ENCODE results near the gene VILL. TPM values are rescaled to one million over a fixed set of nuclear protein-coding genes. Genes with fewer than 3 reads are reported as not detected.

The VILL gene
- total and polyA plus RNA-seq, 2 donors (not counting 3 experiments of a cell fraction or from before 2014, with no cell fraction given): 9.0 to 10.0 TPM

DNA sequence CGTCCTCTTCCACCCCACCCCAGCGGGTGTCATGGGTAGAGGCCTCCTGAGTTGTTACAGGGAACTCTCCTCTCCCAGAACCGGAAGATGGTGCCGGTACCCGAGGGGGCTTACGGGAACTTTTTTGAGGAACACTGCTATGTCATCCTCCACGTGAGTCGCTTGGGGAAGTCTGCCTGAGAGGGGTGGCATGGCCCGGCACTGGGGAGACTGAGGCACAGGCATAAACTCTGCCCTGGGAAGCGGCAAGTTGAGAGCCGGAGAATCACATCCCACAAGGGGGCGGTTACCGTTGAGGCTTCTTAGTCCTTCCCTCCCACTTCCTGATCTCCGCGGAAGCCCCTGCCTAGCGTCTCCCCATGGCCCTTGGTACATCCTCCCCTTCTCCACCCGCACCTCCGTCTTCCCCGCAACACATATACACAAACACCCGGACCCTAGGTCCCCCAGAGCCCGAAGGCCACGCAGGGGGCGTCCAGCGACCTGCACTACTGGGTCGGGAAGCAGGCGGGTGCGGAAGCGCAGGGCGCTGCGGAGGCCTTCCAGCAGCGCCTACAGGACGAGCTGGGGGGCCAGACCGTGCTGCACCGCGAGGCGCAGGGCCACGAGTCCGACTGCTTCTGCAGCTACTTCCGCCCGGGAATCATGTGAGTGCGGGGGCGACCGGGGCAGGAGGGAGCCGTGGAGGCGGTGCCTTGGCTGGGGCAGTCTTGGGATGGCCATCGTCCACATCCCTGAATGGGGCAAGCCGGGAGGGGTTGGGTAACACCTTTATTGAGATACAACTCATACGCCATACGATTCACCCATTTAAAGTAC lies 3.4 kb downstream of the VILL start:
- FAIRE-seq (peak; percentile 94), DNase-seq (ENCODE audit: low read depth, low spot score) (peak; percentile 76)
- peak overlapping the region; percentile 94 for H2AFZ ChIP-seq (ENCODE audit: low read depth, low read length)
- CTCF ChIA-PET: interaction anchor here (0.8 to 1.2 kb wide), 5 partner anchors 9 to 138 kb away, joined by 3 to 7 read pairs (median 3); no protein-coding TSS in a partner anchor
- intact Hi-C loops (cut with micrococcal nuclease): loop anchor here (1.0 kb wide), 2 partner anchors 20 to 139 kb away; no protein-coding TSS in a partner anchor
- no peaks in the 10 kb centered on the region for H4K20me1 ChIP-seq (replicated peaks; ENCODE audit: control insufficient read depth, extremely low read depth, insufficient read depth, low read length)
- dilution Hi-C loops (cut with MboI; ENCODE audit: extremely low pct_ligation_motif_present, low sequenced_read_pairs): no loop called here
- peak overlapping the region; percentile 53 for H3K4me2 ChIP-seq (ENCODE audit: insufficient read depth, low read length)
- peak overlapping the region; percentile 34 for H3K27ac ChIP-seq (ENCODE audit: insufficient read depth, low read depth, low read length)
- H3K4me1 ChIP-seq (ENCODE audit: control insufficient read depth, extremely low read depth, insufficient read depth, low read length): peaks cover 15% of the 10 kb centered on the region
- POLR2A ChIA-PET: no interaction called here
- H3K9ac ChIP-seq (replicated peaks; ENCODE audit: extremely low read depth, insufficient read depth, low read length): peak overlapping the region; percentile 35
- H3K27me3 ChIP-seq (ENCODE audit: control insufficient read depth in 2 of 2, insufficient read depth in 2 of 2, low read length in 2 of 2): no peaks in the 10 kb centered on the region
- peak overlapping the region; percentile 14 to 67 (median 62) for H3K4me3 ChIP-seq (replicated peaks in 1 of 3; ENCODE audit: insufficient read depth in 1 of 3, low read depth in 1 of 3, low read length in 3 of 3)
- no peaks in the 10 kb centered on the region for H3K79me2 ChIP-seq (ENCODE audit: control insufficient read depth, insufficient read depth, low read length)
- TF ChIP-seq FOS (IDR thresholded peaks at IDR 0.05; ENCODE audit: borderline replicate concordance, insufficient read depth, low read length): no peak
- TF ChIP-seq MYC (IDR thresholded peaks at IDR 0.05; ENCODE audit: low read depth, low read length): peak; percentile 80
- peak; percentile 80 for TF ChIP-seq POLR2AphosphoS5 (IDR thresholded peaks at IDR 0.05; ENCODE audit: insufficient read depth, low read depth, low read length)
- TF ChIP-seq, protein P1, sequence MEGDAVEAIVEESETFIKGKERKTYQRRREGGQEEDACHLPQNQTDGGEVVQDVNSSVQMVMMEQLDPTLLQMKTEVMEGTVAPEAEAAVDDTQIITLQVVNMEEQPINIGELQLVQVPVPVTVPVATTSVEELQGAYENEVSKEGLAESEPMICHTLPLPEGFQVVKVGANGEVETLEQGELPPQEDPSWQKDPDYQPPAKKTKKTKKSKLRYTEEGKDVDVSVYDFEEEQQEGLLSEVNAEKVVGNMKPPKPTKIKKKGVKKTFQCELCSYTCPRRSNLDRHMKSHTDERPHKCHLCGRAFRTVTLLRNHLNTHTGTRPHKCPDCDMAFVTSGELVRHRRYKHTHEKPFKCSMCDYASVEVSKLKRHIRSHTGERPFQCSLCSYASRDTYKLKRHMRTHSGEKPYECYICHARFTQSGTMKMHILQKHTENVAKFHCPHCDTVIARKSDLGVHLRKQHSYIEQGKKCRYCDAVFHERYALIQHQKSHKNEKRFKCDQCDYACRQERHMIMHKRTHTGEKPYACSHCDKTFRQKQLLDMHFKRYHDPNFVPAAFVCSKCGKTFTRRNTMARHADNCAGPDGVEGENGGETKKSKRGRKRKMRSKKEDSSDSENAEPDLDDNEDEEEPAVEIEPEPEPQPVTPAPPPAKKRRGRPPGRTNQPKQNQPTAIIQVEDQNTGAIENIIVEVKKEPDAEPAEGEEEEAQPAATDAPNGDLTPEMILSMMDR (IDR thresholded peaks at IDR 0.05; ENCODE audit: extremely low read depth in 1 of 2, insufficient read depth in 1 of 2, low read depth in 1 of 2, low read length in 2 of 2): peak; percentile 5 to 13
- TF ChIP-seq, protein P2, sequence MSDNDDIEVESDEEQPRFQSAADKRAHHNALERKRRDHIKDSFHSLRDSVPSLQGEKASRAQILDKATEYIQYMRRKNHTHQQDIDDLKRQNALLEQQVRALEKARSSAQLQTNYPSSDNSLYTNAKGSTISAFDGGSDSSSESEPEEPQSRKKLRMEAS (IDR thresholded peaks at IDR 0.05; ENCODE audit: insufficient read depth, insufficient read length): peak; percentile 64
- TF ChIP-seq POLR2A (IDR thresholded peaks at IDR 0.05; ENCODE audit: low read depth, low read length): peak; percentile 87
- no peaks in the 10 kb centered on the region for H3K36me3 ChIP-seq (ENCODE audit: control insufficient read depth in 2 of 2, extremely low read depth in 1 of 2, insufficient read depth in 2 of 2, low read length in 2 of 2)
- H3K9me3 ChIP-seq (replicated peaks; ENCODE audit: control insufficient read depth, insufficient read depth, low read length): no peaks in the 10 kb centered on the region
- BruUV-seq (replicated peaks): TSS peak; percentile 34
- no peaks in the 10 kb centered on the region for H3K9me1 ChIP-seq (replicated peaks; ENCODE audit: control insufficient read depth, extremely low read depth, insufficient read depth, low read length)
